Measurements from ENCODE around the gene STBD1.
A peak's percentile ranks its signal among the peaks of the same experiment; 100 is the strongest.

Gene STBD1

DNA sequence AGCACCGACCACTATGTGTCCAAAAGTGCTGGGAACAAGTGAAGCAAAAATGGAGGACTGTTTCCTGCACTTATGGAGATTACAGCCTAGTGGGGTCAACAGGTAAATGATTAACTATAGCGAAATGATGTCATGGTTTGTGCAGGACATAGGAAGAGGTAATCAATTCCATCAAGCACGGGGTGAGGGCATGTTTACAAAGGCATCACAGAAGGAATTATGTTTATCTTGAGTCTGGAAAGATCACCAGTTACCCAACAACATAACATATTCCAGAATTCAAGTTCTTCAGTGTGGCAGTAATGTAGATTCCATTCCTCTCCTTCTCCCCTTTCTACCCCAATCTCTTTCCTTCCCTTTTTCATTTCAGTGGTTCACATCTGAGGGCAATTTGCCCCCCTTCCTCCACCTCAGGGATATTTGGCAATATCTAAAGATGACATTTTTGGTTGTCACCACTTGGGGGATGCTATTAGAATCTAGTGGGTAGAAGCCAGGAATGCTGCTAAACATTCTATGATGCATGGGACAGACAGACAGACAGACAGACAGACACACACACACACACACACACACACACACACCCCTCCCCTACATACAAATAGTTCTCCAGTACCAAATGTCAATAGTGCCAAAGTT, 30.9 kb upstream of the STBD1 start:
- no peaks in the 10 kb centered on the region for H3K4me1 ChIP-seq (ENCODE audit: insufficient read depth, low read length, poor library complexity, severe bottlenecking)
- no peaks in the 10 kb centered on the region for H3F3A ChIP-seq (ENCODE audit: low read depth)
- H3K4me2 ChIP-seq (ENCODE audit: low read depth, low read length, poor library complexity, severe bottlenecking) = no peak overlapping the region
- no peak overlapping the region for H2AFZ ChIP-seq (ENCODE audit: low read length)
- no peaks in the 10 kb centered on the region for H3K27me3 ChIP-seq (ENCODE audit: insufficient read depth, low read length, poor library complexity, severe bottlenecking)
- no peaks in the 10 kb centered on the region for H3K36me3 ChIP-seq (ENCODE audit: insufficient read depth, low read length)
- no peaks in the 10 kb centered on the region for H3K79me2 ChIP-seq (ENCODE audit: insufficient read depth, low read length)
- TF ChIP-seq, protein P1, sequence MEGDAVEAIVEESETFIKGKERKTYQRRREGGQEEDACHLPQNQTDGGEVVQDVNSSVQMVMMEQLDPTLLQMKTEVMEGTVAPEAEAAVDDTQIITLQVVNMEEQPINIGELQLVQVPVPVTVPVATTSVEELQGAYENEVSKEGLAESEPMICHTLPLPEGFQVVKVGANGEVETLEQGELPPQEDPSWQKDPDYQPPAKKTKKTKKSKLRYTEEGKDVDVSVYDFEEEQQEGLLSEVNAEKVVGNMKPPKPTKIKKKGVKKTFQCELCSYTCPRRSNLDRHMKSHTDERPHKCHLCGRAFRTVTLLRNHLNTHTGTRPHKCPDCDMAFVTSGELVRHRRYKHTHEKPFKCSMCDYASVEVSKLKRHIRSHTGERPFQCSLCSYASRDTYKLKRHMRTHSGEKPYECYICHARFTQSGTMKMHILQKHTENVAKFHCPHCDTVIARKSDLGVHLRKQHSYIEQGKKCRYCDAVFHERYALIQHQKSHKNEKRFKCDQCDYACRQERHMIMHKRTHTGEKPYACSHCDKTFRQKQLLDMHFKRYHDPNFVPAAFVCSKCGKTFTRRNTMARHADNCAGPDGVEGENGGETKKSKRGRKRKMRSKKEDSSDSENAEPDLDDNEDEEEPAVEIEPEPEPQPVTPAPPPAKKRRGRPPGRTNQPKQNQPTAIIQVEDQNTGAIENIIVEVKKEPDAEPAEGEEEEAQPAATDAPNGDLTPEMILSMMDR (conservative IDR thresholded peaks at IDR 0.05; ENCODE audit: low read length) = 0 out of 2 replicates have a peak, but pooled peaks have one; percentile 15
- no peak for TF ChIP-seq EZH2phosphoT487 (IDR thresholded peaks at IDR 0.05; ENCODE audit: borderline replicate concordance)
- H4K20me1 ChIP-seq (ENCODE audit: insufficient read depth, low read length, poor library complexity, severe bottlenecking) = no peaks in the 10 kb centered on the region
- no peaks in the 10 kb centered on the region for H3K9me2 ChIP-seq (replicated peaks; ENCODE audit: low read depth, low read length)
- H3K4me3 ChIP-seq (ENCODE audit: low read length, poor library complexity, severe bottlenecking) = no peak overlapping the region
- no peaks in the 10 kb centered on the region for H3K9me3 ChIP-seq (ENCODE audit: insufficient read depth, low read depth, low read length)
- H3K9ac ChIP-seq (ENCODE audit: low read depth, low read length, poor library complexity, severe bottlenecking) = no peak overlapping the region

DNA sequence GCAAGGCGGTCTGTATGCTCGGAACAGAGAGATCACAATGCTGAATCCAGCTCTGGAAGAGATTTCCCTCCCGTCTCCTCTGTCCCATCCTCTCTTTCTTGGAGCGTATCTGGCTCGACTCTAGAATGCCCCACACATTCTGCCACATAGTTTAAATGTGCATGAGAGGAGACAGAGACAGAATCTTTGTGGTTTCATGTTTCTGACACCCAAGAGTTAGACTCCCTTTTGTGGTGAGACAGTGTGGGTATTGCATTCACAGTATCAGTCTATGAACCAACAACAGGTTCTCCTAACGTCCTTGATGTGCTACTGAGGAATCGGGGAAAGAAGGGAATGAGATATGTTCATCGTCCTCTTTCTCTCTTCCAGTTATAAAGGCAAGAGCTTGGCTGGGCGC, 29.7 kb upstream of the STBD1 start:
- Histone ChIP-seq H3K79me2 (ENCODE audit: insufficient read depth, low read length) (no peaks in the 10 kb centered on the region), H3K9me3 (ENCODE audit: insufficient read depth, low read depth, low read length) (no peaks in the 10 kb centered on the region), H3K36me3 (ENCODE audit: insufficient read depth, low read length) (no peaks in the 10 kb centered on the region), H3K9me2 (replicated peaks; ENCODE audit: low read depth, low read length) (no peaks in the 10 kb centered on the region), H3K27me3 (ENCODE audit: insufficient read depth, low read length, poor library complexity, severe bottlenecking) (no peaks in the 10 kb centered on the region), H4K20me1 (ENCODE audit: insufficient read depth, low read length, poor library complexity, severe bottlenecking) (no peaks in the 10 kb centered on the region), H3K9ac (ENCODE audit: low read depth, low read length, poor library complexity, severe bottlenecking) (no peak overlapping the region), H3K4me3 (ENCODE audit: low read length, poor library complexity, severe bottlenecking) (no peak overlapping the region), H3K4me2 (ENCODE audit: low read depth, low read length, poor library complexity, severe bottlenecking) (no peak overlapping the region), H3F3A (ENCODE audit: low read depth) (no peaks in the 10 kb centered on the region), H3K4me1 (ENCODE audit: insufficient read depth, low read length, poor library complexity, severe bottlenecking) (no peaks in the 10 kb centered on the region), H2AFZ (ENCODE audit: low read length) (no peak overlapping the region)
- no peak for TF ChIP-seq EZH2phosphoT487 (IDR thresholded peaks at IDR 0.05; ENCODE audit: borderline replicate concordance)
- TF ChIP-seq, protein P1 (conservative IDR thresholded peaks at IDR 0.05; ENCODE audit: low read length) = no peak

GRCh38 chr4:76277667-76278066, 28.9 kb upstream of the STBD1 start:
- H3K4me3 ChIP-seq (ENCODE audit: low read length, poor library complexity, severe bottlenecking) = no peak overlapping the region
- TF ChIP-seq, protein P1 (conservative IDR thresholded peaks at IDR 0.05; ENCODE audit: low read length) = no peak
- no peak for TF ChIP-seq EZH2phosphoT487 (IDR thresholded peaks at IDR 0.05; ENCODE audit: borderline replicate concordance)
- no peaks in the 10 kb centered on the region for H3K27me3 ChIP-seq (ENCODE audit: insufficient read depth, low read length, poor library complexity, severe bottlenecking)
- no peaks in the 10 kb centered on the region for H3K9me3 ChIP-seq (ENCODE audit: insufficient read depth, low read depth, low read length)
- no peaks in the 10 kb centered on the region for H3K9me2 ChIP-seq (replicated peaks; ENCODE audit: low read depth, low read length)
- H3F3A ChIP-seq (ENCODE audit: low read depth) = no peaks in the 10 kb centered on the region
- H3K9ac ChIP-seq (ENCODE audit: low read depth, low read length, poor library complexity, severe bottlenecking) = no peak overlapping the region
- no peak overlapping the region for H3K4me2 ChIP-seq (ENCODE audit: low read depth, low read length, poor library complexity, severe bottlenecking)
- no peaks in the 10 kb centered on the region for H3K36me3 ChIP-seq (ENCODE audit: insufficient read depth, low read length)
- H3K4me1 ChIP-seq (ENCODE audit: insufficient read depth, low read length, poor library complexity, severe bottlenecking) = no peaks in the 10 kb centered on the region
- no peaks in the 10 kb centered on the region for H4K20me1 ChIP-seq (ENCODE audit: insufficient read depth, low read length, poor library complexity, severe bottlenecking)
- no peak overlapping the region for H2AFZ ChIP-seq (ENCODE audit: low read length)
- H3K79me2 ChIP-seq (ENCODE audit: insufficient read depth, low read length) = no peaks in the 10 kb centered on the region
